Body of pancreas (tissue), 4 donors: ENCODE measurements around the gene LRP2BP.

ENCODE experiments used
- CTCF ChIP-seq, 7 experiments: fragments of 450-650 bp in 4 of 7; fragments of 200-600 bp in 3 of 7; sonication (generic) in 3 of 7; IDR thresholded peaks; one replicate each; pipeline ENCODE4 v1.5.1; 2016 to 2019; ENCODE audit warnings: antibody characterized with exemption in 7 of 7
- POLR2A ChIP-seq, 3 donors: fragments of 450-650 bp; IDR thresholded peaks; one replicate each; pipeline ENCODE4 v1.6.1; 2016; ENCODE audit warnings: antibody characterized with exemption in 3 of 3, mild to moderate bottlenecking in 2 of 3

DNA sequence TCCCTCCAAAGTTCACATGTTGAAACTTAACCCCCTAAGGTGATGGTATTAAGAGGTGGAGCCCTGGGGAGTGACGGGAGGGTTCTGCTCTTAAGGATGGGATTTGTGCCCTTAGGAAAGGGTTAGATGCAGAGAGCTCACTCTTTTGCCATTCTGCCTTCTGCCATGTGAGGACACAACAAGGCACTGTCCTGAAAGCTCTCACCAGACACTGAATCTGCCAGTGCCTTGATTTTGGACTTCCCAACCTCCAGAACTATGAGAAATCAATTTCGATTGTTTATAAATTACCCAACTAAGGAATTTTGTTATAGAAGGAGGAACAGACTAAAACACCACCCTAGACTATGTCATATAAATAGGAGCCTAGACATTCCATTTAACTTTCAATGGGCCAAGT is 11.7 kb downstream of the LRP2BP start:
- no peak for TF ChIP-seq CTCF (IDR thresholded peaks at IDR 0.05)
- no peak for TF ChIP-seq POLR2A (IDR thresholded peaks at IDR 0.05)
